ENCODE data around the gene C3. TPM values are rescaled to one million over a fixed set of nuclear protein-coding genes. Genes with fewer than 3 reads are reported as not detected.
A peak's percentile ranks its signal among the peaks of the same experiment; 100 is the strongest.
"Not testable (repeated sequence)": the region's sequence is repeated elsewhere in the genome, so short reads cannot be mapped to it uniquely, and the experiment has no call there.

The C3 gene
- total RNA-seq, result 0.44 and 1.6 TPM in 2 replicates

DNA sequence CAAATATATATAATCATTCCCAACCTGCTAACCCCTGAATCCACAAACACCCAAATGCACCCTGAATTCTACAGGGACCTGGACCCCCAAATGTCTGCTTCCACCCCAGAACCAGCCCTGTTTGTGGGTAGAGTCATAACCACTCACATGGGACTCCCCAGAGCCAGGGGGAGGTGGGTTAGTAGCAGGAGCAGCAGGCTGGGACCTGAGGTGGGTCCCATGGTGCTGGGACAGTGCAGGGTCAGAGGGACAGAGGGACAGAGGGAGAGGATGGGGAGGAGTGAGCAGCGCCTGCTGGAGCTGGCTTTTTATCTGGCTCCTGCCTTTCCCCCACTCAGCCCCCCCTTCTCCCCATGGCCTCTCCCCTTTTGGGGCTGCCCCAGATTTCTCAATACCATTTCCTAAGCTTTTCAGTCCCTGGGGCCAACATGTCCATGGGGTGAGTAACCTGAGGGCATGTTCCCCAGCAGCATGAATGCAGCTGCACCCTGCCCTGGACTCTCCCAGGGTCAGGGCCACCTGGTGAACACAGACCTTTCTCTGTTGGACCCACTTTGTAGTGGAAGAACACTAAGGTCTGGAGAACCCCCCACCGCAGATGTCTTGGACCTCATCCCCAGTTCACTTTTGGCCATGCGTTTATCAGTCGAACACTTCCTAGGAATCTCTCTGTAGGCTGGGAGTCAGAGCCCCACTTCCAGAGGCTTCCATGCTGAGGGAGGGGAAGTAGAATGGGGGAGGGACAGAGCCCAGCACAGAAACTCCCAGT, at the start of gene C3:
C3 (minus strand) TSS at position 282 of the 769 bp plus-strand sequence; CDS start at position 221, 61 bp downstream.
- DNase-seq (ENCODE audit: low read depth in 2 of 2), result no peak

DNA sequence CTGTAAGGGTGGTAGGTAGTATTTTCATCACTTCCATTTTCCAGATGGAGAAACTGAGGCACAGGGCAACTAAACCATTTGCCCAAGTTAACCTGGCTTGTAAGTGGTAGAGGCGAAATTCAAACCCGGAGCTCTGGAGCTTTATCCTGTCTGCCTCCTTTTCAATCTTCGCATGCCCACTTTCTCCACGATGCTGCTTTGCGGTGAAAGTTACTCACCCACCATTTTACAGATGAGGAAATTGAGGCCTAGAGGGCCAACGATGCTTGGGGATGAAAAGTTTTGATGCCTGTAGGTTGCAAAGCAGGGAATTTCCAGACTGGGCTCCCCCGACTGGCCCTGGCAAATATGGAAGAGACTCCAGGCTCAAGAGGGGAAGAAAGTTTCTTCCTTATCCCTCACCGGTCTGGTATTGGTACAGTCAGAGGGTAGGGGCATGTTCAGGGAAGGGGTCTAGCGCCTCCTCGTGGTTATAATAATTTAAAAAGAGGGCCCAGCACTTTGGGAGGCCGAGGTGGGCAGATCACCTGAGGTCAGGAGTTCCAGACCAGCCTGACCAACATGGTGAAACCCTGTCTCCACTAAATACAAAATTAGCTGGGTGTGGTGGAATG, 48.7 kb upstream of the C3 start:
- DNase-seq (ENCODE audit: low read depth in 2 of 2), result peak; percentile 27 to 33

DNA sequence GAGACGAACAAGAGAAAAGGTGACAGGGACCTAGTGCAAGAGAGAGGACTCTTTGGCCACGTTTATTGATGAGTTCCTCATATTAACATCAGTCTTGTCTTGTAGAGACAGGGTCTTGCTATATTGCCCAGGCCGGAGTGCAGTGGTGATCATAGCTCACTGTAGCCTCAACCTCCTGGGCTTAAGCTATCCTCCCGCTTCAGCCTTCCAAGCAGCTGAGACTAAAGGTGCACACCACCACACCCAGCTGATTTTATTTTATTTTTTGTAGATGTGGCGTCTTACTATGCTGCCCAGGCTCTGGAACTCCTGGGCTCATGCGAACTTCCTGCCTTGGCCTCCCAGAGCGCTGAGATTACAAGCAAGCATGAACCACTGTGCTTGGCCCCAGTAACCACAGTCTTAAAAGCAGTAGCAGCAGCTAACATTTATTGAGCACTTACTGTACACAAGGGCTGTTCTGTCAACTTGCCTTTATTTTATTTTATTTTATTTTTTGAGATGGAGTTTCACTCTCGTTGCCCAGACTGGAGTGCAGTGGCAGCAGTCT, 47.9 kb upstream of the C3 start:
- no peak for DNase-seq (ENCODE audit: low read depth in 2 of 2)

DNA sequence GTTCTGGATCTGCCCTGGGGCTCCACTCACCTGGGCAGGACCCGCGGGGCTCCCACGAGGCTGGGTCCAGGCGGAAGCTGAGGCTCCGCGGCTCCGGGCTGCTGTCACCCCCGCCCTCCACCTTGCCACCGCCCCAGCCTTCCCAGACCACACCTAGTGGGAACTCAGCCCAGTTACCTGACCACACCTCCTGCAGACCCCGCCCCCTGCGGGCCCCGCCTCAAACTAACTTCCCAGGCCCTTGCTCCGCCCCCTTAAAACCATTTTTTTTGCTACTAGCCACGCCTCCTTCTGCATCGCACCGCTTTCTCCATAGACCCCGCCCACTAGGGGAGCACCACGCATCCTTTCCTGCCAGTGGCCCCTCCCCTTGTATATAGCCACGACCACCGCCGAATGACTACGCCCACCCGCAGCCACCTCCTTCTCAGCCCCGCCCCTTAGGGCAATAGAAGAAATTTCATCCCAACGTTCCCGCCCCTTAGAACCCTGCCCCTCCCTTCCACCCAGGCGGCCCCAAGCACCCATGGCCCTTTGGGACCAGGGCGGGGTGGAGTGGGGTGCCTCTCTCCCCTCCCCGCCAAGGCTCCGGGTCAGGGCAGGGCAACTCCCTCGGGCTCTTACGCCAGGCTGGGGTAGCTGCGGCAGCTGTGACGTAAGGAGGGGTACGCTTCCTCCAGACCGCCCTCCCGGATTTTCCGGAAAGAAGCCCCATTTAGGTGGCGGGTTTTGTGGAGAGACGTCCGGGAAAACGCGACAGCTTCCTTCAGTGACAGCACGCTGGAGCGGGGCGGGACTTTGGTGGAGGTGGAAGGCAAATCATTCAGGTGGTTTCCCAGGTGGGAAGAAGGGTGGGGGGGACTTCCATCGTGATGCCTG, 47.1 kb upstream of the C3 start, which contains the start of gene SH2D3A:
SH2D3A (minus strand) TSS at position 79 of the 879 bp plus-strand sequence. CDS start 3,687 bp downstream, outside the sequence.
- peak; percentile 17 to 85 for DNase-seq (ENCODE audit: low read depth in 2 of 2)

DNA sequence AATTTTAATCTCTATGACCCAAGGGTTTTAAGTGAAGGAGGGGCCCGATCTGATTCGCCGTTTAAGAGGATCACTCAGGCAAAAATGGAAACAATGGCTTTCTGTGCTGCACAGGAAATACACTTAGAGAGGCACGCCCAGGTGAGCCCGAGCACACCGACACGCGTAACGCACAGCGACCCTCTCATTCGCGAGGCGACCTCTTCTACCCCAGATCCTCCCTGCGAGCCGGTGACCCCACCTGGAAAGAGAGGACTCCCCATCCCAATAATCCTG, 46.6 kb upstream of the C3 start:
- peak in 1 of 2 donors; percentile 22 for DNase-seq (ENCODE audit: low read depth in 2 of 2)

DNA sequence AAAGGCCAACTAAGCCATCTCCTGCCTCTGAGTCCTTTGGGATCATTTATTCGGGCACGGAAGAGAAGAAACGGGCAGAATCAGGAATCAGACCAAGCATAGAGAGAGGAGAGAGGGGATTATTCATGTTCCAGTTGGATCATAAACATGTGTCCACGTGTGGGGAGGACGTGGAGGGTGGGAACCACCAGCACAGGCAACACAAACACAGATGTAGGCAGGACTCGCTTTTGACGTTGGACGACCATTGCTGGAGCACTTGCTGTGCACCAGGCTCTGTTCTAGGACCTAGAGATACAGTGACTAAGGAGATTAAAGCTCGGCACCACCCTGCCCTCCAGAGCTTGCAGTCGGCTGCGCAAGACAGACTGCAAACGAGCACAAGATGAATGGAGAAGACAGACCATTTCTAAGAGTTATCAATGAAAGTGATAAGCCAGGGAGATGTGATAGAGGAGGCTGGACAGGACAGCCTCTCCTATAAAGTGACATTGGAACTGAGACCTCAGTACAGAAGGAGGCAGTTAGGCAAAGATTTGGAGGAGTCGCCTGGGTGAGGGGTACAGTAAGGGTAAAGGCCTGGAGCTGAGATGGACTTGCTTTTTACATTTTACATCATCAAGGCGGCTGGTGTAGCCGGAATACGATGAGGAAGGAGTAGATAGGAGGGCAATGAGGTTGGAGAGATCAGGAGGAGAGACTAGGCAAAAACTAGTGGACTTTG, 46.1 kb upstream of the C3 start:
- no peak for DNase-seq (ENCODE audit: low read depth in 2 of 2)

DNA sequence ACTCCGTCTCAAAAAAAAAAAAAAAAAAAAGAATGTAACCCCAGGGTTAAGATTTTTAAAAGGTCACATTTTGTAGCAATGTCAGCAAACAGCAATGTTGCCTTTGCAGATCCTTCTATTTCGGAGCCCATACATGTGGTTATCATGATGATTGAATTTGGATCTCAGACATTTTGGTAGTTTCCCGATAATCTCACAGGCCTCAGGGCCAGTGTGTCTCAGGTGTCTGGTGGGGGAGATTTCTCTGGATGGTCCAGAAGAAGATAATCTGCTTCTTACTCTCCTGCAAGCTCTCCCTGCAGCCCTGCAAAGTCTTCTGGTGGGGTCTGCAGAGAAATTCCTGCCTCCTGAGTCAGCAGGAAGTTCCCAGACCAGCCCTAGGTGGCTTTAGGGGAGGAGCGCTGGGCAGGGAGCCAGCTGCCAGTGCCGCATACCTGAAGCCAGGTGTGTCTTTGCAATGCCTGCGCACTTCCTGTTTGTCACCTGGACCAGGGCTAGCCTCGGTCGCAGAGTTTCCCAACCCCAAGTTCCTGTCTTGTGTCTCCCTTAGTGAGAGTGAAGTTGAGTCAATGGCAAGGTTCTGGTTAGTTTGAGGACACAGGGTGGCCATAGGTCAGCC, 45.4 kb upstream of the C3 start:
- no peak for DNase-seq (ENCODE audit: low read depth in 2 of 2)

DNA sequence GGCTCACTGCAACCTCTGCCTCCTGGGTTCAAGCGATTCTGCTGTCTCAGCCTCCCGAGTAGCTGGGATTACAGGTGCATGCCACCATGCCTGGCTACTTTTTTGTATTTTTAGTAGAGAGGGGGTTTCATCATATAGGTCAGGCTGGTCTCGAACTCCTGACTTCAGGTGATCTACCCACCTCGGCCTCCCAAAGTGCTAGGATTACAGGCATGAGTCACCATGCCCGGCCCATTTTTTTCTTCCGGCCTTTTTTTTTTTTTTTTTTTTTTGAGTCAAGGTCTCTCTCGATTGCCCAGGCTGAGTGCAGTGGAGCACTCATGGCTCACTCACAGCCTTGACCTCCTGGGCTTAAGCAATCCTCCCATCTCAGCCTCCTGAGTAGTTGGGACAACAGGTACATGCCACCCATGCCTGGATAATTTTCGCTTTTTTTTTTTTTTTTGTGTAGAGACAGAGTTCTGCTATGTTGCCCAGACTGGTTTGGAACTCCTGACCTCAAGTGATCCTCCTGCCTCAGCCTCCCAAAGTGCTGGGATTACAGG, 41.9 kb upstream of the C3 start:
- not testable (repeated sequence) for DNase-seq (ENCODE audit: low read depth in 2 of 2)

DNA sequence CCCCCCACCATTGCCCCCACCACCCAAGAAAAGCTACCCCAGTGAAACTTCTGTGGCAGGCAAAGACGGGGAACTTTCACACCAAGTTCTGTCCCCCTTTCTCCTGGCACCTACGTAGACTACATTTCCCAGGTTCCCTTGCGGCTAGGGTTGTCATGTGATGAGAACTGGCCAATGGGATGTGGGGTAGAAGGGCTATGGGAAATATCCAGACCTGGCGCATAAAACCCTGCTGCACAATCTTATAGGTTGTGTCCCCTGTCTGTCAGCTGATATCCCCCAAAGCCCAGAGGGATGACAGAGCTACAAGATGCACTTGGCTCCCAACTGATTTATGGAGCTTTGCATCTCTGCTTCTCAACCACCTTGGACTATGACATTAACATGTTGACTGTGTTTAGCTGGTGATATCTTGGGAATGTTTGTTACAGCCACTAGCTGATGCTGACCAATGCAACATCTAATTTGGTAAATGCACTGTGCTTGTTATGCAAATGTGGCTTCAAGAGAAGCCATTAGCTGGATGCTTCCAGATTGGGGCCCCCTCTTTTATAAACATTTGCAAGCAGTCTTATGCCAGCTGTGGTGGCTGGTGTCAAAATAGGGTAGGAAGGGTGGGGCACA, 40.7 kb upstream of the C3 start:
- DNase-seq (ENCODE audit: low read depth in 2 of 2), result peak; percentile 14 to 26

DNA sequence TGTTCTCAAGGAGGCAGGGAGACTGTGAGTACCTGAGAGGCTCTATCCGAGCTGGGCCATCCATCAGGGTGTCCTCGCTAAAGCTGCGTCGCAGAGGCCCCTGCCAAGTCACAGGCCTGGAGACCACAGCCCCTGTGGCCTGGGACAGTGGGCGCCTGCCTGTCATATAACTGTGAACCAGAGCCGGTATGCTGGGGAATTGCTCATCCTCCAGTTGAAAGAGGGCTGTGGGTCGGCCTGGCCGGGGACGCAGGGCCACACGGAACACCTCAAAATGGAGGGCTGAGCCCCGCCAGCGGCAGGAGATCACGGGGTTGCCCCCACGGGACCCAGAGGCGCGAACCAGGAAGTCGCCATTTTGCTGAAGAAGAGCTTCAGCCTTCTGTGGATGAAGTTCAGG, 40.2 kb upstream of the C3 start:
- no peak for DNase-seq (ENCODE audit: low read depth in 2 of 2)

DNA sequence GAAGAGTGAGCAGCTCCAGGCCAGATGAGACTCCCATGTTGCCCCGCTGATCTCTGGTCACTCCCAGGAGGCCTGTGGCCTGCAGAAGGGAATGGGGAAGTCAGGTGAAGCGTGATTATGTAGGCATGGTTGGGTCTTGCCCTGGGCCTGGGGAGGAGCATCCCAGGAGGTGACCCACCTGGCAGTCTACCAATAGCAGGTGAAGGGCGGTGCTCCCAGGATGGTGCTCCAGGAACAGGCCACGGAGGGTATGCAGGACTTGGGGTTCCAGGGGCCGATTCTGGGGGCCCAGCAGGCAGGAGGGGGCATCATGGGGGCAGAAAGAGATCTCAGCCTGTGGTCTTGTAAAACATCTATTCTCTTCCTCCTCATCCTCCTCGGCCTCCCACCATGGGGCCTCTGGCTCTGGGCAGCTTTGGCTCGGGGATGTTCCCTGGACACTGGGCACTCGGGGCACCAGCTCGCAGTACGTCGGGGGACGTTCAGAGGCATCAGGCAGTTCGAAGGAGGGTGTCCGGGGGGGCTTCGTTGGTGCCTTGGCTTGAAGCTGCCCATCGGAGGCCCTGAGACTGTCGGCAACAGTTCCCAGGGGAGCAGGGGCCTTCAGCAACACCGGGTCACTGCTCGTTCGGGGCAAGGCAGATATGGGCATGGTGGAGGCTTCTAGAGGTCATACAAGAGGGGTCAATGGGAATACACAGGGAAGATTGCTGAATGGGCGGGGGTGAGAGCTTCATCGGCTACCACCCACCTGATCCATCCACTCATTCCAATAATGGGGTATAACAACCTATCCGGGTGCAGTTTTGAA, 34.4 kb upstream of the C3 start:
- no peak for DNase-seq (ENCODE audit: low read depth in 2 of 2)

DNA sequence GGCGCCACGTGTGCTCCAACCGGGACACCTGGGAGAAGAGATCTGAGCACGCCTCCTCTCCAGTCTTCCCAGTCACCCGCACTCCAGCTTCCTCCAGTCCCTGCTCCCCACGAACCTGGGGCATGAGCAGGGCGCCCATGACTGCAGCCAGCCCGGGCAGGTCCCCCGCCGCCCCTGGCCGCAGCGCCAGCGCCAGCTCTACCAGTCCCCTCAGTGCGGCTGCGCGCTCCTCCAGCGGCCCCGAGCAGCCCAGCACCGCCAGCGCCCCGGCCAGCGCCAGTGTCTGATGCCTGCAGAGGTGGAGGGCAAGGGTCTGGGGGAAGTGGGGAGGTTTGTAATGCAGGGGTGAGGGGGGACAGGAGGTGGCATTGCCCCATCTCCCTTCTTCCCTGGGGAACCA, 33.7 kb upstream of the C3 start:
- no peak for DNase-seq (ENCODE audit: low read depth in 2 of 2)

DNA sequence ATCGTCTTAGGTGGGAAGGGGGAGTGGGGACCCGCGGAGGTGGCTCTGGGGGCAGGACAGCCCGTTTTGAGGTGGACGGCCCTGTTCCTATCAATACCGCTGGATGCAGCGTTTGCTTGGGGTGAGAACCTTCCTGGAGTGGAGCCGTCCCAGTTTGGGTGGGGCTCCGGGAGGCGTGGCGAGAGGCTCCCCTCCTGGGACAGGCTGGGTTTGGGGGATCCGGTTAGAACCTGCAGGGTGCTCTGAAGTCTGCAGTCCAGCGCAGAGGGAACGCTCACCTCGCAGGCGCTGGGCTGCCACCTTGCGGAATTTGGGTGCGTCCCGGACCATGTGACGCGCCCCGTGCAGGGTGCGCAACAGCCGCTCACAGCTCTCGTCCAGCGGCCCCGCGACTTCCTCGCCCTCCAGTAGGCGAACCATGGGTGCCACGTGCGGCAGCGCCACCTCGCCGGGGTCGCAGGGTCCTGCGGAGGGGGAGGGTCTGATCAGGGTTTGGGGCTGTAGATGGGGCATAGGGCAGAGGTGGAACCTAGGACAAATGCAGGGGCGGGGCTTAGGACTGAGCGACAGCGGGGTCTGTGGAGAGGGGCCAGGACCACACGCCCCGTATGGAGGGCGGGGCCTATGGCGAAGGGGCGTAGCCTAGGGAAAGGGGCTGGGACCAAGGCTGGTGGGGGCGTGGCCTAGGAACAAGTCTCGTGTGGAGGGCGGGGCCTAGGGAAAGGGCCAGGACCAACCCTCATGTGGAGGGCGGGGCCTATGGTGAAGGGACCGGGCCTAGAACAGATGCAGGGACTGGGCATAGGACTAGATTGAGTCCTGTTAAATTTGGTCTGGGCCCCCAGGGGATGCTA, 33.0 kb upstream of the C3 start:
- DNase-seq (ENCODE audit: low read depth in 2 of 2), result peak; percentile 75 to 82

DNA sequence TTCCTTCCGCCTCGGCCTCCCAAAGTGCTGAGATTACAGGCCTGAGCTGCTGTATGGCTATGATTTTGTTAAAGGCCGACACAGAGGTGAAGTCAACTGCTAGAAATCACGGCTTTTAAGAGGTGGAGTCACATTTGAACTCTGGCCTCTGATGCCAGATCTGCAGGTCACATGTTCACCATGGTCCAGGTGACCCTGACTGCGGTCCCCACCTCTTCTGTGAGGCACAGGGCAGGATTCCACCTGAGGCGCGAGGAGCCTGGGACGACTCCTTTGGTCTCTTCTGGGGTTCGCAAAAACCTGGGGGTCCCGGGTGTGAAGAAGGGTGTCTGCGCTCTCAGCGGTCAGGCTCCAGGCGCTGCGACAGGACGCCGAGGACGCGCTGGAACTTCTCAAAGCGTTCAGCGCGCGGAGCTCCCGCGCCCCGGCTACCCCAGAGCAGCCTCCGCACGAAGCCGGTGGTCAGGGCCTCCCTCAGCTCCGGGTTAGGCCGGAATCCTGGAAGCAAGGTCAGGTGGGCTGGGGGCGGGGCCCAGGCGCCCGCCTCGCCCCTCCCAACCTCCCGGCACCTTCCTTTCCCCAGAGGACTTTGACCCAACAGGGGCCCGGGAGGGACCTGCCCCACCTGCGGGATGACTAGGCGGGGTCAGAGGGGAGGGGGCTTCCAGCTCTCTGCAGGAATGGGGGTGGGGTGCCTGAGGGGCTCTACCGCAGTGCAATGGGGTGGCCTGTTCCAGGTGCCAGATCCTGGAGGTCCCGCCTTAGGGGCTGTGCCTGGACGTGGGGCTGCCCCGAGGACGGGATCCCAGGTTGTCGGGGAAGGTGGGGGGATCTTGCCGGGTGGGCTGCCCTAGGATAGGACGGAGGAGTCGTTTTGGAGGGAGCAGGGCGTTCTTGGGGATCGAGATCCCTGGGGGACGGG, 32.1 kb upstream of the C3 start:
- no peak for DNase-seq (ENCODE audit: low read depth in 2 of 2)

DNA sequence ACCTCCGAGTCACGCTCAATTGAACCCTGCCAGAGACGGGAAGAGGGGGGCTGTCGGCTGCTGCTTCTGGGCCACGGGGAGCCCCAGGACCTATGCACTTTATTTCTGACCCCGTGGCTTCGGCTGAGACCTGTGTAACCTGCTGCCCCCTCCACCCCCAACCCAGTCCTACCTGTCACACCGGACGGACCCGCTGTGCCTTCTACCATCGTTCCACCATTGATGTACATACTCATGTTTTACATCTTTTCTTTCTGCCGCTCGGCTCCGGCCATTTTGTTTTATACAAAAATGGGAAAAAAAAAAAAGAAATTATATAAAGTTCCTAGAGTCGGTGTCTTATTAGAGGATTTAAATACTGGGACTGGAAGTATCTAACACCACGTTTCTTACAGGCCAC, 30.7 kb upstream of the C3 start:
- no peak for DNase-seq (ENCODE audit: low read depth in 2 of 2)

DNA sequence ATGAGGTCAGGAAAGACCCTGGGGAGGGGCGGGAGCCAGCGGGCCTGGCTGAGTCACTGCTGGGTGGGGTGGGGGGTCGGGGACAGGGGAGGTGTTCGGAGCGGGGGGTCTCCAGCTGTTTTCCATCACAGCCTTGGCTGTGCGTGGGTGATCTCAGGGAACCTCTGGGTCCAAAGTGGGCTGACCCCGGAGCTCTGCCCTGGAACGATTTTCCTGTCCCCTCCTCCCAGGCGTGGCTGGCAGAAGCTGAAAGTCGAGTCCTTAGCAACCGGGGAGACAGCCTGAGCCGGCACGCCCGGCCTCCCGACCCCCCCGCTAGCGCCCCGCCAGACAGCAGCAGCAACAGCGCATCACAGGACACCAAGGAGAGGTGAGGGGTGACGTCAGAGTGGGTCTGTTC, 29.6 kb upstream of the C3 start:
- no peak for DNase-seq (ENCODE audit: low read depth in 2 of 2)

DNA sequence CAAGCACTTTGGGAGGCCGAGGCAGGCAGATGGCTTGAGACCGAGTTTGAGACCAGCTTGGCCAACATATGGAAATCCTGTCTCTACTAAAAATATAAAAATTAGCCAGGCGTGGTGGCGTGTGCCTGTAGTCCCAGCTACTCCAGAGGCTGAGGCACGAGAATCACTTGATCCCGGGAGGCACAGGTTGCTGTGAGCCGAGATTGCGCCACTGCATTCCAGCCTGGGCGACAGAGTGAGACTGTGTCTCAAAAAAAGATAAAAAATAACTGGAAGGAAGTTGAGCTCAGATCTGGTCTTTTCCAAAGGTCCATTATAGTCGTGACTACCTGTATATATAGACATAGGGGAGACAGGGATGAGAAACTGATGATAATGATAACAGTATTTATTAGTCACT, 28.1 kb upstream of the C3 start:
- DNase-seq (ENCODE audit: low read depth in 2 of 2), result not testable (repeated sequence)
